Activated CD4-positive, alpha-beta T cell treated with anti-CD3 and anti-CD28 coated beads, Interleukin-2, amount 50 U/mL, for 48 hours (primary cell): ENCODE measurements around the gene CAPN10.

Source experiments
- DNase-seq, 2 experiments: peaks; one replicate each; pipeline ENCODE4 v3.0.0-alpha.2; 2020

CAPN10 gene

GRCh38 chr2:240590681-240591111 lies 4.2 kb downstream of the CAPN10 start:
- DNase-seq = no peak

GRCh38 chr2:240591226-240591625 lies 4.7 kb downstream of the CAPN10 start:
- no peak for DNase-seq

GRCh38 chr2:240591784-240592183 lies 5.2 kb downstream of the CAPN10 start:
- DNase-seq = no peak

GRCh38 chr2:240593026-240593702 lies 6.6 kb downstream of the CAPN10 start:
- DNase-seq = no peak

- no peak for DNase-seq
Measured at GRCh38 chr2:240593703-240594451, 7.3 kb downstream of the CAPN10 start.

GRCh38 chr2:240594511-240595380 lies 8.2 kb downstream of the CAPN10 start:
- DNase-seq = no peak

- DNase-seq = peak; percentile 49
Measured at GRCh38 chr2:240595381-240596079, 9.0 kb downstream of the CAPN10 start.

- no peak for DNase-seq
Measured at GRCh38 chr2:240596080-240596460, 9.5 kb downstream of the CAPN10 start.

- no peak for DNase-seq
Measured at GRCh38 chr2:240596491-240596931, 10.0 kb downstream of the CAPN10 start.

- DNase-seq = no peak
Measured at GRCh38 chr2:240597054-240597418, 10.5 kb downstream of the CAPN10 start.

- no peak for DNase-seq
Measured at GRCh38 chr2:240597419-240598181, 11.1 kb downstream of the CAPN10 start.

GRCh38 chr2:240598311-240598911 lies 11.9 kb downstream of the CAPN10 start:
- DNase-seq = no peak

- DNase-seq = no peak
Measured at GRCh38 chr2:240599141-240599583, 12.6 kb downstream of the CAPN10 start.

- DNase-seq = no peak
Measured at GRCh38 chr2:240600451-240600961, 14.0 kb downstream of the CAPN10 start.

GRCh38 chr2:240601061-240601830 lies 14.7 kb downstream of the CAPN10 start:
- no peak for DNase-seq

GRCh38 chr2:240601831-240602160 lies 15.3 kb downstream of the CAPN10 start:
- DNase-seq = no peak

GRCh38 chr2:240602266-240603050 lies 15.9 kb downstream of the CAPN10 start:
- no peak for DNase-seq

- no peak for DNase-seq
Measured at GRCh38 chr2:240603081-240603835, 16.7 kb downstream of the CAPN10 start.

- no peak for DNase-seq
Measured at GRCh38 chr2:240603846-240604245, 17.3 kb downstream of the CAPN10 start.
